Erythroblast (primary cell): Measurements from ENCODE around the gene CALM1.

Experiments
- GATA1 ChIP-seq: IDR thresholded peaks from 2 replicates; pipeline ENCODE4 v1.6.1; 2011; ENCODE audit warnings: low read depth, mild to moderate bottlenecking, control low read depth, low read length, moderate library complexity
- POLR2A ChIP-seq: IDR thresholded peaks from 2 replicates; pipeline ENCODE4 v1.6.1; 2011; ENCODE audit warnings: mild to moderate bottlenecking, low read length

- TF ChIP-seq POLR2A = no peak
- TF ChIP-seq GATA1 = no peak
Measured at GRCh38 chr14:90398841-90399540, 2.2 kb downstream of the CALM1 start.
